Keratinocyte (primary cell): ENCODE results near the gene SLC30A3.
A peak's percentile ranks its signal among the peaks of the same experiment; 100 is the strongest.

Experiments used
- CTCF ChIP-seq, 3 experiments: IDR thresholded peaks in 1 of 3; conservative IDR thresholded peaks in 1 of 3; optimal IDR thresholded peaks in 1 of 3; 2 replicates in 2 of 3; 3 replicates in 1 of 3; pipeline versions ENCODE3 to v1.5.1; 2011; ENCODE audit warnings: low read length in 3 of 3, mild to moderate bottlenecking in 3 of 3, moderate library complexity in 2 of 3, control low read depth in 1 of 3, inconsistent platforms in 1 of 3; ENCODE audit not compliant: insufficient read depth in 2 of 3; ENCODE audit errors: extremely low read depth in 1 of 3
- EZH2 ChIP-seq: IDR thresholded peaks from one replicate; pipeline ENCODE4 v1.6.1; 2012; ENCODE audit warnings: inconsistent platforms, mild to moderate bottlenecking, low read length, moderate library complexity

GRCh38 chr2:27291865-27292264 lies 29.0 kb upstream of the SLC30A3 start:
- TF ChIP-seq CTCF (optimal IDR thresholded peaks at IDR 0.05 in 1 of 3, IDR thresholded peaks at IDR 0.05 in 1 of 3, conservative IDR thresholded peaks at IDR 0.05 in 1 of 3; ENCODE audit: extremely low read depth in 1 of 3, insufficient read depth in 2 of 3, low read length in 3 of 3) (peak in 2 of 3 experiments; percentile 19 to 30), EZH2 (no peak)
